GM12875 (cell line): Measurements from ENCODE around the gene RNF220.

Experiments
- H3K4me3 ChIP-seq: one replicate; pipeline ENCODE4 v1.5.1; 2011; ENCODE audit warnings: low read depth, low read length, control low read depth
- CTCF ChIP-seq: IDR thresholded peaks from 2 replicates; pipeline ENCODE4 v1.5.1; 2011; ENCODE audit warnings: low read depth, mild to moderate bottlenecking, control low read depth, inconsistent platforms, low read length, moderate library complexity, borderline replicate concordance; ENCODE audit not compliant: insufficient read depth

RNF220 gene

GRCh38 chr1:44590475-44590874 is 185.4 kb downstream of the RNF220 start:
- H3K4me3 ChIP-seq: no peak overlapping the region
- no peak for TF ChIP-seq CTCF

GRCh38 chr1:44591381-44591780 is 186.3 kb downstream of the RNF220 start:
- TF ChIP-seq CTCF: no peak

GRCh38 chr1:44592208-44593145 is 187.4 kb downstream of the RNF220 start:
- no peak for TF ChIP-seq CTCF
- no peak overlapping the region for H3K4me3 ChIP-seq

More at GRCh38 chr1:44591381-44591780, 186.3 kb downstream of the RNF220 start:
- no peak overlapping the region for H3K4me3 ChIP-seq

GRCh38 chr1:44594353-44594752 is 189.3 kb downstream of the RNF220 start:
- TF ChIP-seq CTCF: no peak
- H3K4me3 ChIP-seq: no peak overlapping the region

- TF ChIP-seq CTCF: peak; percentile 99
- no peak overlapping the region for H3K4me3 ChIP-seq
Observed at GRCh38 chr1:44594871-44595735, 190.0 kb downstream of the RNF220 start.

- no peak for TF ChIP-seq CTCF
- H3K4me3 ChIP-seq: no peak overlapping the region
Observed at GRCh38 chr1:44596511-44596910, 191.5 kb downstream of the RNF220 start.
